Measurements from ENCODE around the gene ZFR2.

GRCh38 chr19:3842948-3843347 is 25.9 kb downstream of the ZFR2 start:
- TF ChIP-seq CTCF (IDR thresholded peaks at IDR 0.05 in 8 of 11, conservative IDR thresholded peaks at IDR 0.05 in 3 of 11) (no peak), POLR2A (IDR thresholded peaks at IDR 0.05) (no peak), POLR2AphosphoS5 (IDR thresholded peaks at IDR 0.05) (no peak)

All from spleen (tissue), 7 donors.